GM21786 (cell line): ENCODE measurements around the gene BCL7B.
A peak's percentile ranks its signal among the peaks of the same experiment; 100 is the strongest.
"Not testable (repeated sequence)": the region's sequence is repeated elsewhere in the genome, so short reads cannot be mapped to it uniquely, and the experiment has no call there.

Experiments
- ATAC-seq: cut with Tn5 transposase; IDR thresholded peaks from one replicate; pipeline ENCODE4 v1.9.1; 2021; ENCODE audit not compliant: unreplicated experiment

The BCL7B gene

GRCh38 chr7:73573276-73573675, 15.8 kb upstream of the BCL7B start:
- ATAC-seq: no peak

GRCh38 chr7:73572767-73573186, 15.3 kb upstream of the BCL7B start:
- no peak for ATAC-seq

GRCh38 chr7:73570977-73571376, 13.5 kb upstream of the BCL7B start:
- ATAC-seq: no peak

GRCh38 chr7:73570521-73570920, 13.0 kb upstream of the BCL7B start:
- ATAC-seq: no peak

- ATAC-seq: no peak
These were observed 11.6 kb upstream of the BCL7B start for GRCh38 chr7:73569042-73569608.

DNA sequence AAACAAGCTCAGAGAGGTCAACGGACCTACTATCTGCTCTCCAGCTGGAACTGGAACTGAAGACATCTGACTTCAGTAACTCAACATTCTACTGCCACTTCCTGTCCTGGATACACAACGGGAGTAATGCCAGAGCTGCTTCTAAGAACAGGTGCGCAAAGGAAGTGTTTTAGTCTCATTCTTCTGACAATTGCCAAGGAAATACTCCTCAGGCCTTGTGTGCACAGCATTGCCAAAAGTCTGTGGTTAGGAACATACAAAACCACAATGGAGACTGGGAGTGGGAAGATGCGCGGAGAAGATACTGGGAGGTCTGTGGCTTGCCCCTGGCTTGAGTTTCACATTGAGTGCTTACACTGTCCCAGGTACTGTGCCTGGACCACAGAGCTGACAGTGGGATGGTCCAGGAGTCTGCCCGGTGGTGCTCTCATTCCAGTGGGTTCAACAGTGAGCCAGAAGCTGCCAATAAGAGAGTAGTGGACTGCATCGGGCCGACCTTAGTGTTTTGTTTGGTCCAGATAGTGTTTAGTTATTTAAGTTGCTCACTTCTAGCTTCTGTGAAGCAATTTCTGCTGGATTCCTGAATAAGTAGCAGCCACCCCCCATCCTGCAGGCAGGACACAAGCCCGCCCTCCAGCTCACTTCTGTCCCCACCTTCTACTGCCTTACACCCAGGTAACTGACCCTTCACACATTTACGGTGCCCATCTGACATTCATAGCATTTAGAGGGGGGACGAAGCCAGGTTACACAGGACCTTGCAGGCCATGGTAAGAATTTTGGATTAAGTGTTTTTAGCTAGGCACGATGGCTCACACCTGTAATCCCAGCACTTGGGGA, 10.6 kb upstream of the BCL7B start:
- ATAC-seq: no peak

DNA sequence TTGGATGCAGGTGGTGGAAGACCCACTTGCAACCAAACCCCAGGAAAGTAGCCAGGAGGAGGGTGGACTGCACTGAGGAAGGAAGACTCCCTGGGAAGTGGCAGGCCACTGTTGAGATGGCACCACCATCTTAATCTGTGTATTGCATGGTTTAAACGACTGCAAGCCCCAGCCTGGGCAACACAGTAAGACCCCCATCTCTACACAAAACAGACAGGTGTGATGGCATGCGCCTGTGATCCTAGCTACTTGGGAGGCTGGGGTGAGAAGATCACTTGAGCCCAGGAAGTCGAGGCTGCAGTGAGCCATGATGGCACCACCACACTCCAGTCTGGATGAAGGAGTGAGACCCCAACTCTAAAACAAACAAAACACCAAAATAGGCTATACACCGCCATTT, 9.7 kb upstream of the BCL7B start:
- no peak for ATAC-seq

- ATAC-seq: not testable (repeated sequence)
These were observed 8.9 kb upstream of the BCL7B start for GRCh38 chr7:73566431-73566830.

- no peak for ATAC-seq
These were observed 8.3 kb upstream of the BCL7B start for GRCh38 chr7:73565675-73566340.

DNA sequence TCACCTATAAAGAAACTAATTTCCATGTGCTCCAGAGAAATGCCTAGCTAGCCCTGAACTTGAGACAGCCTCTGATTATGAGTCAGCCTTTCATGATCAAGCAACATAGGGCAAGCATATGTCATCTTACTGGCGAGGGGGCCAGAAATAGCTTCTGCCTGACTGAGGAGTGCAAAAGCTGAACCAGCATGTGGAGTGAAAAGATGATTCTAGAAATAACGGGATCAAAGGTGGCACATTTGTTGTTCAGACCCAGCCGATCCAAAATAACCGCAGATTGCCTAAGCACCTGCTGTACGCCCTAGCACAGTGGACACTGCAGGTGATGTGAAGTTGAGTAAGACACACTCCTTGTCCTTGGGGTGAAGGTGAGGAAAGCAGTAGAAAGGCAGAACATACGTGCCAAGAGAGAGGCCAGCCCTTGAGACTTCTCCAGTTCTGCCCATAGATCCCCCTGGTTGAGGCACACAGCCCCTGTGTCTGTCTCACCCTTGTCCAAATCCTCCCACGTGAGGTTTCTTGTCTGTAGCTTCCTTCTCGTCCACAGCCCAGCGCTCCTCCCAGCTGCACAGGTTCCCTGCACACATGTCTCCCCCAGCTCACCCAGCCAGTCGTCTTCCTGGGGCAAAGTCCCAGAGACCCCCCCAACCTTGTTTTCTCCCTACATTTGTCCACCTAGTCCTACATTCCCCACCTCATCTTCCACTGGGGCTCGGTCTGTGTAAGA, 2.8 kb upstream of the BCL7B start:
- no peak for ATAC-seq

GRCh38 chr7:73557108-73557396, 438 bp downstream of the BCL7B start:
- ATAC-seq: peak; percentile 85

DNA sequence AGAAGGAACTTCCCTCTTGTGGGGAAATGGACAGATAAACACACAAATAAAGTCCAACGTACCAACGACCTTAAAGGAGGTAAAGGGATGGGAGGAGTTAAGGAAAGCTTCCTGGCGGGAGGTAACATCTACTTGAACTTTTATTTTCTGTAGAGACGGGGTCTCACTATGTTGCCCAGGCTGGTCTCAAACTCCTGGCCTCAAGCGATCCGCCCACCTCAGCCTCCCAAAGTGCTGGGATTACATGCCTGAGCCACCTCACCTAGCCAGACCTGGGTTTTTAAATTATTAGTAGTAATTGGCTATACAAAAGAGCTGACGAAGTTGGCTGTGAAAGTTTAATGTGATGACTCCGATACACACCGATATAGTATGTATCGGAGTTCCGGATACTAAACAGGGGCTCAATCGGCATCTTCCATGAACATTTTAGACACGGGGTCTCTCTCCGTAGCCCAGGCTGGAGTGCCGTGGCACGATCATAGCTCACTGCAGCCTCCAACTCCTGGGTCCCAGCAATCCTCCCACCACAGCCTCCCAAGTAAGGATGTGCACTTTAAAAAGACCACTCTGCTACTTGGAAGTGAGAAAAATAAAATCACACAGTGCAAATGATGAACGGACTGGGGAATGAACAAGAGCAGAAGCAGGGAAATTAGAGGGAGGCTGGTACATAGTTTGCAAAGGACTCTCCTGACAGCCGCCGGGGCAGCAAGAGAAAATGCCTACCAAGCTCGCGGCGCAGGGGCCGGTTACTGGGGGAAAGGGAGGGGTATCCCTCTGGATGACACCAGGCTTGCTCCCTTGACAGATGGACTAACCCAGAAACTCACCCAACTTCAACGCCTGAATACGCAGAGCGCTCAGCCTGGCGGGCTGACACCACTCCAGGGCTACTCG, 1.0 kb downstream of the BCL7B start:
- no peak for ATAC-seq

GRCh38 chr7:73555411-73555982, 2.0 kb downstream of the BCL7B start:
- ATAC-seq: no peak

DNA sequence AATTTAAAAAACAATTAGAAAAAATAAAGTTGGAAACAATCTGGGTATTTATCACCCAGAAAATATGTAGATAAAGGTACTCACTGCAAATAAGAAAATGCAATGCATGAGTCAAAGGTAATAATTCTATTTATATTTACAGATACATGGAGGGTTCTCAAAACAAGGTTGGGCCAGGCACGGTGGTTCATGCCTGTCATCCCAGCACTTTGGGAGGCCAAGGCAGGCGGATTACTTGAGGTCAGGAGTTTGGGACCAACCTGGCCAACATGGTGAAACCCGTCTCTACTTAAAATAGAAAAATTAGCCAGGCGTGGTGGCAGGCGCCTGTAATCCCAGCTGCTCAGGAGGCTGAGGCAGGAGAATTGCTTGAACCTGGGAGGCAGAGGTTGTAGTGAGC, 7.4 kb downstream of the BCL7B start:
- not testable (repeated sequence) for ATAC-seq

DNA sequence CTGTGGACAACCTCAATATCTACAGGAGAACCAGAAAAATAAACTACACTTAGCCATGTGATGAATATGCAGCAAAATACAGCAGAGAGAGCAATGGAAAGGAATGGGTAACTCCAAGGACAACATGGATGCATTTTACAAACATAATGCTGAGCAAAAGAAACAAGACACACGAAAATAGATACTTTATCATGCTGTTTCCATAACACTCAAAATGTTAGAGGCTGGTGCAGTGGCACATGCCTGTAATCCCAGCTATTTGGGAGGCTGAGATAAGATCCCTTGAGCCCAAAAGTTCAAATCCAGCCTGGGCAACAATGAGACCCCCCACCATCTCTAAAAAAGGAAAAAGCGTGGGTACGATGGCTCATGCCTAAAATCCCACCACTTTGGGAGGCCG, 8.3 kb downstream of the BCL7B start:
- ATAC-seq: no peak

- ATAC-seq: no peak
These were observed 9.6 kb downstream of the BCL7B start for GRCh38 chr7:73547841-73548240.

DNA sequence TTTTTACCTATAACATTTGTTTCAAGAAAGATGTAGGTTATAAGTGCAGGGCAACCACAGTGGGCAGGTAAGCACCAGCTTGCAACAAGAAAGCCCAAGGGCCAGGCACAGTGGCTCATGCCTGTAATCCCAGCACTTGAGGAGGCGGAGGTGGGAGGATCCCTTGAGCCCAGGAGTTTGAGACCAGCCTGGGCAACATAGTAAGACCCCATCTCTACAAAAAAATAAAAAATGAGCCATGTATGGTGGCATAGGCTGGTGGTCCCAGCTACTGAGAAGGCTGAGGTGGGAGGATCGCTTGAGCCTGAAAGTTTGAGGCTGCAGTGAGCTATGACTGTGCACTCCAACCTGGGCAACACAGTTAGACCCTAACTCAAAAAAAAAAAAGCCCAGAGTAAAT, 12.8 kb downstream of the BCL7B start:
- ATAC-seq: no peak

GRCh38 chr7:73541722-73542121, 15.8 kb downstream of the BCL7B start:
- ATAC-seq: no peak

DNA sequence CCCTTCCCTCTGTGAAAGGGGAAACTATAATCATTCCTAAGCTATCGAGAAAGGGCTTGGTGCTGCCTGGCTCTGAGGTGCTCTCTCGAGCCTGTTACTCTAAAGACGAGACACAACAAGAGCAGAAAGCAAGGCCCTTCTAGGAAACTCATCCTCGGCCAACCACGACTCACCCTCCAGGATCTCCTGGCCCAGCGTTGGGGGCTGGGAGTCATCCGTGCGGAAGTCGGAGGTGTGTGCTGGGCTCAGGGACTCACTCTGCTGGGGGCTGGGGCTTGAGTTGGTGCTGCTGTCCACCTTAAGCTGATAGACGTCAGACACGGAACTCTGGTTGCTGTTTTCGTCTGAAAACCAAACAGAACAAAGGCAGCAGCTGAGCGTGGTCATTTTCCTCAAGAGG, 17.8 kb downstream of the BCL7B start:
- no peak for ATAC-seq

DNA sequence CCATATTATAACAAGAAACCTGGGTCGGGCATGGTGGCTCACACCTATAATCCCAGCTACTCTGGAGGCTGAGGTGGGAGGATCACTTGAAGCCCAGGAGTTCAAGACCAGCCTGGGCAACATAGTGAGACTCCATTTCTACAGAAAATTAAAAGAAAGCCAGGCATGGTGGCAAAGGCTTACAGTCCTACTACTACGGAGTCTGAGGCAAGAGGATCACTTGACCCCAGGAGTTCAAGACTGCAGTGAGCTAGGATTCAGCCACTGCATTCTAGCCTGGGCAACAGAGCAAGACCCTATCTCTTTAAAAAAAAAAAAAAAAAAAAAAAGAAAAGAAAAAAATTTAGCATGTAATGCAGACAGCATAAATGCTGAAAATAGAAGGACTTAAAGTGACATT, 19.0 kb downstream of the BCL7B start:
- not testable (repeated sequence) for ATAC-seq
